KMS-11 (cell line): Measurements from ENCODE around the gene AFAP1L2.

Experiments
- H2AFZ ChIP-seq: fragments of 200-600 bp; sonication (generic); 2 replicates; pipeline ENCODE4 v1.6.1; 2016; ENCODE audit warnings: antibody characterized with exemption, mixed run types, low read depth
- H3K27ac ChIP-seq: fragments of 200-600 bp; sonication (generic); 2 replicates; pipeline ENCODE4 v1.6.1; 2016; ENCODE audit warnings: mild to moderate bottlenecking, mixed run types
- H3K27me3 ChIP-seq: fragments of 200-600 bp; sonication (generic); 2 replicates; pipeline ENCODE4 v1.6.1; 2017; ENCODE audit warnings: mild to moderate bottlenecking, low read depth, mixed run types, moderate library complexity; ENCODE audit not compliant: insufficient read depth
- H3K36me3 ChIP-seq: fragments of 200-600 bp; sonication (generic); 2 replicates; pipeline ENCODE4 v1.6.1; 2017; ENCODE audit warnings: mild to moderate bottlenecking, mixed run types; ENCODE audit not compliant: insufficient read depth
- H3K4me1 ChIP-seq: fragments of 200-600 bp; sonication (generic); 2 replicates; pipeline ENCODE4 v1.6.1; 2016; ENCODE audit warnings: mild to moderate bottlenecking, low read depth, mixed run types; ENCODE audit not compliant: poor library complexity, severe bottlenecking
- H3K4me2 ChIP-seq: fragments of 200-600 bp; sonication (generic); 2 replicates; pipeline ENCODE4 v1.7.0; 2016; ENCODE audit warnings: mild to moderate bottlenecking, mixed run types
- H3K4me3 ChIP-seq: fragments of 200-600 bp; sonication (generic); IDR thresholded peaks from 2 replicates; pipeline ENCODE4 v1.6.1; 2017; ENCODE audit warnings: low read depth, low read length, mixed read lengths; ENCODE audit not compliant: insufficient read depth
- H3K79me2 ChIP-seq: fragments of 200-600 bp; sonication (generic); 2 replicates; pipeline ENCODE4 v1.6.1; 2016; ENCODE audit warnings: low read depth, mixed run types; ENCODE audit not compliant: insufficient read depth
- H3K9ac ChIP-seq: fragments of 200-600 bp; sonication (generic); 2 replicates; pipeline ENCODE4 v1.6.1; 2016; ENCODE audit warnings: mild to moderate bottlenecking, mixed run types
- H4K20me1 ChIP-seq: fragments of 200-600 bp; sonication (generic); 2 replicates; pipeline ENCODE4 v1.6.1; 2016; ENCODE audit warnings: mild to moderate bottlenecking, mixed run types; ENCODE audit not compliant: insufficient read depth
- TF ChIP-seq, protein P1 (sequence below): fragments of 200-600 bp; sonication (generic); conservative IDR thresholded peaks from 2 replicates; pipeline ENCODE4 v1.6.1; 2017; ENCODE audit warnings: low read depth, mild to moderate bottlenecking, antibody characterized with exemption, low read length, moderate library complexity, mixed read lengths

The AFAP1L2 gene

DNA sequence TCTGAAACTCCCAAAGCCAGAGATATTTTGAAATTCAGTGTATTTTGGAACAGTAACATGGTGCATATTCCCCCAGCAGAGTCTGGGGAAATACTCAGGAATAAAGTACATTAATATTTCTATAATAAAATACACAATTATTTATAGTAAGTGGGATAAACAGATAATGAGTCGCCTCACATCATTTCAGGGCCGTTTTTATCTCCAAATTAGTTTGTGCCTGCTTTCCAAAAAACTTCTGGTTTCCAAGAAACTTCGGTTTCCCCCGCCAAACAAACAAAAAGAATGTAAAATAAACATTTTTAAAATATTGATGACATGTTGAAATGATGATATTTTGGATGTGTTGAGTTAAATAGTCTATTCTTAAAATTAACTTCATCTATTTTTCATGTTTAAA is 48.2 kb downstream of the AFAP1L2 start:
- Histone ChIP-seq H3K4me2 (no peak overlapping the region), H3K79me2 (no peaks in the 10 kb centered on the region)
- TF ChIP-seq, protein P1, sequence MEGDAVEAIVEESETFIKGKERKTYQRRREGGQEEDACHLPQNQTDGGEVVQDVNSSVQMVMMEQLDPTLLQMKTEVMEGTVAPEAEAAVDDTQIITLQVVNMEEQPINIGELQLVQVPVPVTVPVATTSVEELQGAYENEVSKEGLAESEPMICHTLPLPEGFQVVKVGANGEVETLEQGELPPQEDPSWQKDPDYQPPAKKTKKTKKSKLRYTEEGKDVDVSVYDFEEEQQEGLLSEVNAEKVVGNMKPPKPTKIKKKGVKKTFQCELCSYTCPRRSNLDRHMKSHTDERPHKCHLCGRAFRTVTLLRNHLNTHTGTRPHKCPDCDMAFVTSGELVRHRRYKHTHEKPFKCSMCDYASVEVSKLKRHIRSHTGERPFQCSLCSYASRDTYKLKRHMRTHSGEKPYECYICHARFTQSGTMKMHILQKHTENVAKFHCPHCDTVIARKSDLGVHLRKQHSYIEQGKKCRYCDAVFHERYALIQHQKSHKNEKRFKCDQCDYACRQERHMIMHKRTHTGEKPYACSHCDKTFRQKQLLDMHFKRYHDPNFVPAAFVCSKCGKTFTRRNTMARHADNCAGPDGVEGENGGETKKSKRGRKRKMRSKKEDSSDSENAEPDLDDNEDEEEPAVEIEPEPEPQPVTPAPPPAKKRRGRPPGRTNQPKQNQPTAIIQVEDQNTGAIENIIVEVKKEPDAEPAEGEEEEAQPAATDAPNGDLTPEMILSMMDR = no peak

GRCh38 chr10:114353383-114353782 is 50.9 kb downstream of the AFAP1L2 start:
- no peaks in the 10 kb centered on the region; the same call in 1 of the 2 replicates for H3K36me3 ChIP-seq

More for the DNA sequence above, 48.2 kb downstream of the AFAP1L2 start:
- Histone ChIP-seq H3K4me1 (no peaks in the 10 kb centered on the region), H3K27ac (no peak overlapping the region), H3K9ac (no peak overlapping the region), H3K4me3 (no peak overlapping the region), H4K20me1 (no peaks in the 10 kb centered on the region), H2AFZ (no peak overlapping the region), H3K27me3 (no peaks in the 10 kb centered on the region), H3K36me3 (no peaks in the 10 kb centered on the region; the same call in 1 of the 2 replicates)

DNA sequence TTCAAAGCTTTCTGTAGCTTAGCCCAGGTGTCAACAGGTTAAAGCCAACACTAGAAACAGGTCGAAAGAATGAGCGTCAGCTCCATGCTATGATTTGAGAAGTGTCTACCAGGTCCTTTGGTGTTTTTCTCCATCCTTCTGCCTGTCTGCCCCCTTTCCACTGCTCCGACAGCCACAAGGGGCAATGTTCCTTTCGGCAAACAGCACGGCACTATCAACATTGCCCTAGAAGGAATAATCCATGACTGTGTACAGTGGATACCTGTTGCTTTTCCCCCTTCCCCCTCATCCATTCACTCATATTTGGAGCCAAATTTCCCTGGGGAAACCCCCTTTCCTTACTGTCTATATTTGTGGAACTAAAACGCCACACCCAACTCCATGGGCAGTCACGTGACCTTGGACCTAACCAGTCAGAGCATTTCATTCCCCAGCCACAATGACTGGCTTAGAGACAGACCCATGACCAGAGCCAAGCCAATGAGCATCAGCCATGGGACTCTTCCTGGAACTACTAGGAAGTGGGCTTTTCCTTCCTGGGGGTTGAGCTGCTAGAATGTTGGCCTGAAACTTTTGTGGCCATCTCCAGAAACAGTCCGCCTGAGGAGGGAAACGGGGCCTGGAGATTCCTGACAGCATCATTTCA is 51.5 kb downstream of the AFAP1L2 start:
- no peaks in the 10 kb centered on the region for H3K4me1 ChIP-seq
- H3K27ac ChIP-seq = no peak overlapping the region
- no peak overlapping the region for H2AFZ ChIP-seq
- no peaks in the 10 kb centered on the region for H3K79me2 ChIP-seq
- no peaks in the 10 kb centered on the region for H3K27me3 ChIP-seq
- H3K36me3 ChIP-seq = no peaks in the 10 kb centered on the region; the same call in 1 of the 2 replicates
- no peak overlapping the region for H3K4me3 ChIP-seq
- H4K20me1 ChIP-seq = no peaks in the 10 kb centered on the region
- H3K9ac ChIP-seq = no peak overlapping the region
- TF ChIP-seq, protein P1 = no peak
- H3K4me2 ChIP-seq = no peak overlapping the region

More at GRCh38 chr10:114353383-114353782, 50.9 kb downstream of the AFAP1L2 start:
- Histone ChIP-seq H3K27me3 (no peaks in the 10 kb centered on the region), H3K4me1 (no peaks in the 10 kb centered on the region), H3K4me3 (no peak overlapping the region), H4K20me1 (no peaks in the 10 kb centered on the region), H3K79me2 (no peaks in the 10 kb centered on the region), H2AFZ (no peak overlapping the region), H3K4me2 (no peak overlapping the region), H3K27ac (no peak overlapping the region), H3K9ac (no peak overlapping the region)
- TF ChIP-seq, protein P1 = no peak

DNA sequence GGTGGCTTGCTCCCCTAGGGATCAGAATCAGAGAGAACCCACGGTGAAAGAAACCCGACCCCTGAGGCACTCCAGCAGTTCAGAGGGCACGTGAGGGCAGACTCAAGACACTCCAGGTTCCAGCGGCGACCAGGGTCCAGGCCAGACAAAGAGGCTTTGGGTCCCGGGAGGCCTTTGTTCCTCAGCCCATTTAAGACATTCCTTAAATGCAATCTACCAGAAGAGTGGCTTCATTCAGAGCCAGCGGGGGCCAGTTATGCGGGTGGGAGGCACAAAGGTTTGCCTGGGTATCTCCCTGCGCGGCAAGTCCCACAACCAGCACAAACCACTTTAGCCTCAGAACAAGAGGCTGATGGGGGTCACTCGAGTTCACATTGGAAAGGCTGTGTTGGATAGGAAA is 53.6 kb downstream of the AFAP1L2 start:
- TF ChIP-seq, protein P1 = no peak
- no peaks in the 10 kb centered on the region for H3K27me3 ChIP-seq
- H3K9ac ChIP-seq = no peak overlapping the region
- no peaks in the 10 kb centered on the region for H4K20me1 ChIP-seq
- H3K4me2 ChIP-seq = no peak overlapping the region
- no peak overlapping the region for H3K27ac ChIP-seq
- H3K4me3 ChIP-seq = no peak overlapping the region
- no peaks in the 10 kb centered on the region for H3K4me1 ChIP-seq
- H2AFZ ChIP-seq = no peak overlapping the region
- H3K79me2 ChIP-seq = no peaks in the 10 kb centered on the region
- no peaks in the 10 kb centered on the region for H3K36me3 ChIP-seq
